Endometrial microvascular endothelial cells (primary cell): ENCODE data around the gene CDC14A. TPM values are rescaled to one million over a fixed set of nuclear protein-coding genes. Genes with fewer than 3 reads are reported as not detected.

Experiments
- in situ Hi-C: cut with HindIII; loops from 2 replicates; pipeline ENCODE4 v1.10.0; 2017; ENCODE audit warnings: low sequenced_read_pairs, low pct_unique_long_range_greater_than_20kb; ENCODE audit errors: inconsistent ontology term
- total RNA-seq: library from RNA; depleted of rRNA; stranded (reverse); fragments of >200 nt; gene quantifications from one replicate; pipeline ENCODE4 v1.2.3, GENCODE V29; 2015; ENCODE audit errors: inconsistent ontology term

CDC14A gene
- total RNA-seq, 1 donor from 2014 or later: 10.0 TPM

DNA sequence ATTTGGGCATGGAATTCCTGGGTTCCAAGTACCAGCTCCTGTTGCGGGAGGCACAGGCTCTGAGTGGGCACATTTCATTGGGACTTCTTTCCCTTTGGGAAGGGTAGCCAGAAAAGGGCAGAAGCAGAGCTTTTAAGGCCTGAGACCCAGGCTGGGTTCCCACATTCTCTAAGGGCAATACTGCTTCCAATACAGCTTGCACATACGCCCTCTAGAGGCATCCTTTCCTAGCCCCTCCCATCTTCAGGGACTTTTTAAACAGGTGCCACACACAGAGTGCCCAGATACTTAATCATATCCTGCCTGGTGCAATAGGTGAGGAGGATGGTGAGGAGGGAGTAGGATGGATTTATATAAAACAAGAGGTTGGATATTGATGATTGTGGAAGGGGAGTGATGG, 191.3 kb downstream of the CDC14A start:
- in situ Hi-C loops: no loop called here

DNA sequence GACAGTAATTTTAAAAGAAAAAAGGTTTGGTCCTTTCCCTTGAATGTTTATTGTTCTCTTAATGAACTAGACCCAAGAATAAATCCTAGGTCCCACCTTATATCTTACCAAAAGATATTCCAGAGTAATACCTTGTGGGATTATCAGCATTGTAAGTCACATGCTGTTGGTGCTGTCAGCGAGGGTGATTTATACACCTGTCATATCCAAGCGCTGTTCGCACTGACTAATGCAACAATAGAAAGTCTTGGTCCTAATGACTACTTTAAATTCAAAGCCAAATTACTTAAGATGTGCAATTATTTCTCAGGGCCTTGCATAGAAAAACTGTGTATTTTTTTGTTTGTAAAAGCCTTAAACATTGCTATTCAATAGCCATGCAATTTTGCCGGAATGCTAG, 192.5 kb downstream of the CDC14A start:
- in situ Hi-C loops: no loop called here

GRCh38 chr1:100545855-100546254, 193.5 kb downstream of the CDC14A start:
- in situ Hi-C loops: no loop called here

- in situ Hi-C loops: no loop called here
Observed at GRCh38 chr1:100552031-100552430, 199.7 kb downstream of the CDC14A start.

DNA sequence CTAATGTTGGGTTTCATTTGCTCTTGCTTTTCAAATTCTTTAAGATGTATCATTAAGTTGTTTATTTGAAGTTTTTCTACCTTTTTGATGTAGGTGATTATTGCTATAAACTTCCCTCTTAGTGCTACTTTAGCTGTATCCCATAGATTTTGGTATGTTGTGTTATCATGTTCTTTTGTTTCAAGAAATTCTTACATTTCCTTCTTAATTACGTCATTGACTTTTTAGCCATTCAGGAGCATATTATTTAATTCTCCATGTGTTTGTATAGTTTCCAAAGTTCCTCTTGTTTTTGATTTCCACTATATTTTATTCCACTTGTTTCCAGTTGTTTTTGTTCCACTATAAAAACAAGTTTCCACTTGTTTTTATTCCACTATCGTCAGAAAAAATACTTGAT, 200.6 kb downstream of the CDC14A start:
- in situ Hi-C loops: no loop called here

GRCh38 chr1:100556181-100556580, 203.9 kb downstream of the CDC14A start:
- in situ Hi-C loops: no loop called here

DNA sequence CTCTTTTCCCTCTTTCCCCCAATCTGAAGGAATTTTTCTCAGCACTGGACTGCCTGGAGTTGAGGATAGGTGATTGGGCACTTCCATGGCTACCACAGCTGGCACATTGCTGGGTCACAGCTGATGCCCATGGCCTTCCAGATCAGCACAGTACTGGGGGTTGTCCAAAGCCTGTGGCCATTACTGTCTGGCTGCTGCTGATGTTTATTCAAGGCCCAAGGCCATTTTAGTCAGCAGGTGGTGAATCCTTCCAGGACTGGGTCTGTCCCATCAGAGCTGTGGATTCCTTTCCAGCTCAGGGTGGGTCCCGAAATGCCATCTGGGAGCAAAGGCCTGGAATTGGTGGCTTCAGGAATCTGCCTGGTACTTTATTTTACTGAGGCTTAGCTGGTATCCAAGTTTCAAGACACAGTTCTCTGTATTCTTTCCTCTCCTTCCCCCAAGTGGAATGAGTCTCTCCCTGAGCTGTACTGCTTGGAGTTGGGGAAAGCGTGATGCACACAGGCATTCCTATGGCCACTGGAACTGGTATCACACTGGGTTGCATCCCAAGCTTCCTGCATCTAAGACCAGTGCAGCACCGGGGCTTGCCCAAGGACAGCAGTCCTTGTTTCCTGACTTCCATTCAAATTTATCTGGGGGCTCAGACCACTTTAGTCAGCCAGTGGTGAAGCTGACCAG, 204.8 kb downstream of the CDC14A start:
- in situ Hi-C loops: no loop called here

DNA sequence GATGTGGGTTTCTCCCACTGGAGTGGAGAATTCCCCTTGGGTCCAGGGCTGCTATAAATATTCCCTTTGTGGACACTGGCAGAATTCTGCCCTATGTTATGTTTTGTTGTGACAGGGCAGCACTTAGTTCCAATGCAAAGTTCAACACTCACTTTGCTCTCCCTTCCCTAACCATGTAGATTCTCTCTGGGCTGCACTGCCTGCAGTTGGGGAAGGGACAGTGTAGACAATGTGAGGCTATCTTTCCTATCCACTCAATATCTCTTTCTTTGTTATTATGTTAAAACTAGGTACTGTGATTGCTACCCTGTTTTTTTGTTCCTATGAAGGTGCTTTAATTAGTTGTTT, 205.3 kb downstream of the CDC14A start:
- in situ Hi-C loops: no loop called here

GRCh38 chr1:100565533-100565932, 213.2 kb downstream of the CDC14A start:
- in situ Hi-C loops: no loop called here

DNA sequence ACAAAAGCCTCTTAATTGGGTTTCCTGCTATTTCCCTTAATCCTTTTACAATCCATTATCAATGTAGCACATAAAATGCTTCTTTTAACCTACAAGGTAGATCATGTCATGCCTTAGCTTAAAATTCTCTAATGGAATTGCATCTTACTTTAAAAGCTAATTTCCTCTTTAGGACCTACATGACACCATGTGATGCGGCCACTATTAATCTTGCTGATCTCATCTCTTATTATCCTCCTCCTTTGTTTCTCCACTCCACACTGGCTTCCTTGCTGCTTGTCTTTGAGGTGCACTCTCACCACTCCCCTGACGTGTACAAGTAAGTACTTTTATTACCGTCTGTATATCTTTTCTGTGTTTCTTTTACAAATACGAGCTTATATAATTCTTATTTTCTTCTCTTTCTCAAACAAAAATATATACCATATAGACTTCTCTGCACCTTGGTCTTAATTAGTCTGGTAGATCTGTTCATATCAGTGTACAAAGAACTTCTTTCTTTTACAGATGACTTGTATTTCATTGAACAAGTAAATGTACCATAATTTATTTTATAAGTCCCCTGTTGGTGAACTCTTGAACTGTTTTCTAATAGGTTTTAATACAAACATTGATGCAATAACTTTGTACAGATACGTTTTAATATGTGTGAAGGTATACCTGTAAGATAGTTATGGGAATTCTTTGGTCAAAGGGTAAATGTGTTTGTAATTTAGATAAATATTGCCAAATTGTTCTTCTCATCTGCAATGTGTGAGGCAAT, 213.8 kb downstream of the CDC14A start:
- in situ Hi-C loops: no loop called here

DNA sequence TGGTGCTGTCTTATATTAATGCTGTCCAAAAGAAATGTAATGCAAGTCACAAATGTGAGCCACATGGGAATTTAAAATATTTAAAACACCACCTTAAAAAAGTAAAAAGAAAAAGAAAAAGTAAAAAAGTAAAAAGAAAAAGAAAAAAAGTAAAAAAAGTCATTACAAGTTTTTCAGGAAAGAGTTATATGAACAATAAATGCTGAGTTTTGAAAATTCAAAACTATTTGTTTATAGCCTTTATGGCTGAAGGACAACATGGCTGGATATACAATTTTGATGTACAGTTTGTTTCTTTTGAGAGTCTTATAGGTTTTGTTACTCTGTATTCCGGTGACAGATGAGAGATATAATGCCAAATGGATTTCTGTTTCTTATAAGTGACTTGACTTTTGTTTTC, 214.8 kb downstream of the CDC14A start:
- in situ Hi-C loops: no loop called here

Other genes starting within 250 kb of the CDC14A start
- gene SASS6, start 219.6 kb upstream of the CDC14A start, total RNA-seq: 4.8 TPM
- gene TRMT13, start 219.3 kb upstream of the CDC14A start, total RNA-seq: 13.3 TPM
- gene LRRC39, start 174.2 kb upstream of the CDC14A start, total RNA-seq: not detected
- 2.8 TPM for gene DBT, start 102.7 kb upstream of the CDC14A start, total RNA-seq
- 42.4 TPM for gene RTCA, start 86.3 kb upstream of the CDC14A start, total RNA-seq
- not detected for gene GPR88, start 185.6 kb downstream of the CDC14A start, total RNA-seq